T-cell (primary cell): ENCODE data around the gene ANKDD1A. TPM values are rescaled to one million over a fixed set of nuclear protein-coding genes. Genes with fewer than 3 reads are reported as not detected.

Experiments
- ATAC-seq, 4 experiments: fragments of 200-7000 bp in 3 of 4; fragments of 150-1000 bp in 1 of 4; cut with Tn5 transposase; replicated peaks in 1 of 4; 1 replicate in 3 of 4; 2 replicates in 1 of 4; pipeline ENCODE4 v1.10.0; 2021; ENCODE audit warnings: moderate library complexity in 3 of 4, mild to moderate bottlenecking in 2 of 4, moderate number of reproducible peaks in 1 of 4
- CTCF ChIA-PET, 2 donors: fragments of 300-600 bp; sonication (Branson Sonifier 250); formaldehyde crosslinking; loops; one replicate each; lab custom pipeline; 2022; ENCODE audit warnings: antibody characterized with exemption in 2 of 2; lab: Charles Lee
- POLR2A ChIA-PET, 2 donors: fragments of 300-600 bp; sonication (Branson Sonifier 250); formaldehyde crosslinking; loops; one replicate each; lab custom pipeline; 2022; ENCODE audit warnings: antibody characterized with exemption in 2 of 2; lab: Charles Lee
- DNase-seq, 35 experiments: peaks; one replicate each; pipeline versions ENCODE4 v3.0.0 to v3.0.0-alpha.2; 2013 to 2023
- H3K27ac ChIP-seq: one replicate; pipeline ENCODE4 v1.5.1; 2013; ENCODE audit warnings: low read length
- H3K27me3 ChIP-seq, 2 experiments: replicated peaks in 1 of 2; 1 replicate in 1 of 2; 2 replicates in 1 of 2; pipeline versions ENCODE4 v1.6.1 to v1.7.0; 2013; ENCODE audit warnings: low read length in 1 of 2, mixed read lengths in 1 of 2; ENCODE audit not compliant: control insufficient read depth in 2 of 2, insufficient read depth in 2 of 2; ENCODE audit errors: extremely low read depth in 1 of 2
- H3K36me3 ChIP-seq, 2 donors: 1 replicate in 1 of 2; 2 replicates in 1 of 2; pipeline versions ENCODE4 v1.6.1 to v1.7.0; 2013; ENCODE audit warnings: low read length in 1 of 2; ENCODE audit not compliant: control insufficient read depth in 2 of 2, insufficient read depth in 1 of 2; ENCODE audit errors: extremely low read depth in 1 of 2
- H3K4me1 ChIP-seq, 2 experiments: 1 replicate in 1 of 2; 2 replicates in 1 of 2; pipeline versions ENCODE4 v1.6.1 to v1.7.0; 2013; ENCODE audit warnings: low read length in 2 of 2, mixed read lengths in 1 of 2; ENCODE audit not compliant: insufficient read depth in 2 of 2, control insufficient read depth in 1 of 2; ENCODE audit errors: extremely low read depth in 1 of 2
- H3K4me3 ChIP-seq, 2 donors: 1 replicate in 1 of 2; 2 replicates in 1 of 2; pipeline versions ENCODE4 v1.5.1 to v1.7.0; 2013; ENCODE audit warnings: mild to moderate bottlenecking in 2 of 2, low read length in 1 of 2, moderate library complexity in 1 of 2; ENCODE audit not compliant: control insufficient read depth in 1 of 2; ENCODE audit errors: extremely low read depth in 1 of 2
- H3K9me3 ChIP-seq: 2 replicates; pipeline ENCODE4 v1.7.0; 2013
- H3K27ac Mint-ChIP-seq, 2 donors: one replicate each; pipeline ENCODE4 v1.8.0; 2020 to 2021; ENCODE audit warnings: mild to moderate bottlenecking in 2 of 2, mixed read lengths in 2 of 2
- H3K27me3 Mint-ChIP-seq, 2 donors: one replicate each; pipeline ENCODE4 v1.8.0; 2021 to 2022; ENCODE audit warnings: mixed read lengths in 2 of 2
- H3K36me3 Mint-ChIP-seq: one replicate; pipeline ENCODE4 v1.8.0; 2021; ENCODE audit warnings: mixed read lengths
- H3K4me1 Mint-ChIP-seq, 3 donors: one replicate each; pipeline ENCODE4 v1.8.0; 2020 to 2022; ENCODE audit warnings: mixed read lengths in 3 of 3, mild to moderate bottlenecking in 1 of 3
- H3K4me3 Mint-ChIP-seq, 3 donors: one replicate each; pipeline ENCODE4 v1.8.0; 2020 to 2022; ENCODE audit warnings: mild to moderate bottlenecking in 3 of 3, mixed read lengths in 3 of 3, moderate library complexity in 3 of 3
- H3K9me3 Mint-ChIP-seq, 3 donors: one replicate each; pipeline ENCODE4 v1.8.0; 2020 to 2022; ENCODE audit warnings: mixed read lengths in 3 of 3
- WGBS: methylation state at CpG from one replicate; pipeline ENCODE4 v1.1.5; 2013; ENCODE audit warnings: missing lambda C conversion rate; ENCODE audit not compliant: insufficient coverage; 5-methylcytosine and 5-hydroxymethylcytosine counted together
- total RNA-seq, 35 experiments: library from RNA in 6 of 35; stranded (reverse) in 6 of 35; fragments of 120-200 nt in 1 of 35; gene quantifications; one replicate each; pipeline versions ENCODE4 v1.2.1 to v1.2.4 and lab custom pipeline; 2013 to 2026

The ANKDD1A gene
- total RNA-seq, 5 donors from 2014 or later (not counting 1 experiment from before 2014, with no cell fraction given), result 1.7 to 13.4 (median 7.9) TPM

DNA sequence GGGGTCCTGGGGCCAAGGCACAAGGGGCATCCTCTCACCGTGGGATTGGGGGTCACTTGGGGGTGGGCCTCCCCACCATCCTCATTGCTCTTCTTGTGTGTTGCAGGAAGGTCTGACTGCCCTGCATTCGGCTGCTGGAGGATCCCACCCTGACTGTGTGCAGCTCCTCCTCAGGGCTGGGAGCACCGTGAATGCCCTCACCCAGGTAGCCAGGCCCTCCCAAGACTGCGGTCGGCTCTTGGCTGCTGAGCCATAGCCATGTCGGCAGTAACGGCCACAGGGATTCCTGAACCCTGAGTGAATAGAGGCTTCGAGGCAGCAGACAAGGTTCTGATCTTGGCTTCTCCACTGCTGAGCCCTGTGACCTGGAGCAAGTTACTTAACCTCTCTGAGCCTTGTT, 19.7 kb downstream of the ANKDD1A start:
- H3K36me3 ChIP-seq, result peaks cover 0 to 3% of the 10 kb centered on the region in 2 donors
- H3K36me3 Mint-ChIP-seq, result peaks cover 45% of the 10 kb centered on the region
- ChIA-PET POLR2A (interaction anchor here (0.6 kb wide), 2 partner anchors 10 to 187 kb away, joined by 3 read pairs; no protein-coding TSS in a partner anchor), CTCF (no interaction called here)
- WGBS, result 97% methylated on average over 6 of the region's 8 CpGs
- H3K4me1 ChIP-seq, result no peaks in the 10 kb centered on the region
- no peaks in the 10 kb centered on the region for H3K9me3 Mint-ChIP-seq
- H3K27ac Mint-ChIP-seq, result no peak overlapping the region
- no peaks in the 10 kb centered on the region for H3K27me3 Mint-ChIP-seq
- H3K4me3 Mint-ChIP-seq, result no peak overlapping the region
- H3K27me3 ChIP-seq, result peaks cover 0 to 3% of the 10 kb centered on the region in 2 experiments
- ATAC-seq (no peak), DNase-seq (no peak)
- peaks cover 0 to 13% (median 0%) of the 10 kb centered on the region in 3 donors for H3K4me1 Mint-ChIP-seq
- no peak overlapping the region for H3K27ac ChIP-seq
- H3K4me3 ChIP-seq, result no peak overlapping the region
- no peaks in the 10 kb centered on the region for H3K9me3 ChIP-seq

DNA sequence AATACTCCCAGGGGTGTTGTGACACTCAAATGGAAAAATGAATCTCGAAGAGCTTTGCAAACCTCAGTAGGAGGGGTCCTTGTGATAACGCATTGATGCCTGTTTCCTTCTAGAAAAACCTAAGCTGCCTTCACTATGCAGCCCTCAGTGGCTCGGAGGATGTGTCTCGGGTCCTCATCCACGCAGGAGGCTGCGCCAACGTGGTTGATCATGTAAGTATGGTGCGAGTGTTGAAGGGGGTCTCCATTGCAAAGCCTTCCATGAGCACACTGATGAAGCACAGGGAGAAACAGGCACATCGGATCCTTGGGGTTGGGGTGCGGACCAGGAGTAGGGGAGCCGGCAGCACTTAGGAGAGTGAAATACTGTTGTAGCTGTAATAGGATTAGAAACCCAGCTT, 22.3 kb downstream of the ANKDD1A start:
- POLR2A ChIA-PET, result interaction anchor here in 1 of 2 donors (0.7 kb wide), 1 partner anchor 21 kb away, joined by 4 read pairs; no protein-coding TSS in a partner anchor
- H3K9me3 Mint-ChIP-seq, result no peaks in the 10 kb centered on the region
- no peak overlapping the region for H3K4me3 ChIP-seq
- peaks cover 42% of the 10 kb centered on the region for H3K36me3 Mint-ChIP-seq
- H3K27me3 ChIP-seq, result peaks cover 0 to 3% of the 10 kb centered on the region in 2 experiments
- no peak overlapping the region for H3K27ac Mint-ChIP-seq
- no peak overlapping the region for H3K4me3 Mint-ChIP-seq
- no peaks in the 10 kb centered on the region for H3K9me3 ChIP-seq
- H3K4me1 Mint-ChIP-seq, result peaks cover 0 to 13% (median 0%) of the 10 kb centered on the region in 3 donors
- no peaks in the 10 kb centered on the region for H3K27me3 Mint-ChIP-seq
- 83% methylated on average over 4 of the region's 11 CpGs for WGBS
- H3K4me1 ChIP-seq, result no peaks in the 10 kb centered on the region
- no peak for ATAC-seq
- peaks cover 0 to 3% of the 10 kb centered on the region in 2 donors for H3K36me3 ChIP-seq
- no peak for DNase-seq
- CTCF ChIA-PET, result interaction anchor here in 1 of 2 donors (0.6 kb wide), 1 partner anchor 611 kb away, joined by 3 read pairs; no protein-coding TSS in a partner anchor
- no peak overlapping the region for H3K27ac ChIP-seq

DNA sequence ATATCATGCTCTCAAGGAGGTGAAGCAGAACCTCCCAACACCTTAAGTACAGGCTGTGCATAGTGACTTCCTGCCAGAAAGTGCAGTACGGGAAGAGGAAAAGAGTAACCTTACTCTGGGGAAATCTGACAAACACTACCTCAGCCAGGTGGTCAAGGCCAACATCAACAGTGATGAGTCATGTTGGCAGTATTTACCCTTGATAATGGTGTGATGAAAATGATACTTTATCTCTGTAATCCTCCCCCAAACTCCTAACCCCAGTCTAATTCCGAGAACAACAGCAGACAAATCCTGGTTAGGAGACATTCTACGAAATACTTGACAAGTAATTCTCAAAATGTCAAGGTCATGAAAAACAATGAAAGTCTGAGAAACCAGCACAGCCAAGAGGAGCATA, 26.5 kb downstream of the ANKDD1A start:
- DNase-seq (no peak), ATAC-seq (no peak)
- Histone ChIP-seq H3K4me1 (no peaks in the 10 kb centered on the region), H3K9me3 (no peaks in the 10 kb centered on the region), H3K27ac (no peak overlapping the region), H3K4me3 (no peak overlapping the region), H3K27me3 (no peaks in the 10 kb centered on the region), H3K36me3 (peaks cover 0 to under 1% of the 10 kb centered on the region in 2 donors)
- ChIA-PET CTCF (no interaction called here), POLR2A (no interaction called here)
- no peaks in the 10 kb centered on the region for H3K9me3 Mint-ChIP-seq
- H3K27me3 Mint-ChIP-seq, result no peaks in the 10 kb centered on the region
- H3K4me3 Mint-ChIP-seq, result no peak overlapping the region
- H3K27ac Mint-ChIP-seq, result no peak overlapping the region
- WGBS, result 80% methylated on average over 1 of the region's 3 CpGs
- H3K4me1 Mint-ChIP-seq, result no peaks in the 10 kb centered on the region
- peaks cover 30% of the 10 kb centered on the region for H3K36me3 Mint-ChIP-seq

DNA sequence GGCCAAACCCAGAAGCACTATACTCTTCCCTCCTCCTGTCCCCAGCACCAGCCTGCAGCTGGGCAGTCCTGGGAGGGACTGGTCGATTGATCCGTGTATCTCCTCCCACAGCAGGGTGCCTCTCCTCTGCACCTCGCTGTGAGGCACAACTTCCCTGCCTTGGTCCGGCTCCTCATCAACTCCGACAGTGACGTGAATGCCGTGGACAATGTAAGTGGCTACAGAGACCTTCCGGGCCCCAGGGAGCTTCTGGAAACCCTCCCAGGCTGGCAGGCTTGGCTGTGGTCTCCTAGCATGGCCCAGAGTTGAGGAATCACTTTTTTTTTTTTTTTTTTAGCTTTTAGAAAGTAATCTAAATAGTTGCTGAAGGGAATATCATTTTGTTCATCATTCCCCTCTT, 30.7 kb downstream of the ANKDD1A start:
- POLR2A ChIA-PET, result interaction anchor here in 1 of 2 donors (1.1 kb wide), 1 partner anchor 21 kb away, joined by 3 read pairs; no protein-coding TSS in a partner anchor
- Mint-ChIP-seq H3K27me3 (no peaks in the 10 kb centered on the region), H3K4me3 (no peak overlapping the region), H3K36me3 (peaks cover 17% of the 10 kb centered on the region), H3K4me1 (no peaks in the 10 kb centered on the region), H3K27ac (no peak overlapping the region), H3K9me3 (no peaks in the 10 kb centered on the region)
- DNase-seq (no peak), ATAC-seq (no peak)
- CTCF ChIA-PET, result interaction anchor here in 1 of 2 donors (0.6 kb wide), 1 partner anchor 26 kb away, joined by 3 read pairs; no protein-coding TSS in a partner anchor
- H3K27ac ChIP-seq, result no peak overlapping the region
- no peaks in the 10 kb centered on the region for H3K27me3 ChIP-seq
- no peak overlapping the region for H3K4me3 ChIP-seq
- H3K9me3 ChIP-seq, result no peaks in the 10 kb centered on the region
- H3K4me1 ChIP-seq, result no peaks in the 10 kb centered on the region
- H3K36me3 ChIP-seq, result no peaks in the 10 kb centered on the region
- 85% methylated on average over 7 of the region's 8 CpGs for WGBS

DNA sequence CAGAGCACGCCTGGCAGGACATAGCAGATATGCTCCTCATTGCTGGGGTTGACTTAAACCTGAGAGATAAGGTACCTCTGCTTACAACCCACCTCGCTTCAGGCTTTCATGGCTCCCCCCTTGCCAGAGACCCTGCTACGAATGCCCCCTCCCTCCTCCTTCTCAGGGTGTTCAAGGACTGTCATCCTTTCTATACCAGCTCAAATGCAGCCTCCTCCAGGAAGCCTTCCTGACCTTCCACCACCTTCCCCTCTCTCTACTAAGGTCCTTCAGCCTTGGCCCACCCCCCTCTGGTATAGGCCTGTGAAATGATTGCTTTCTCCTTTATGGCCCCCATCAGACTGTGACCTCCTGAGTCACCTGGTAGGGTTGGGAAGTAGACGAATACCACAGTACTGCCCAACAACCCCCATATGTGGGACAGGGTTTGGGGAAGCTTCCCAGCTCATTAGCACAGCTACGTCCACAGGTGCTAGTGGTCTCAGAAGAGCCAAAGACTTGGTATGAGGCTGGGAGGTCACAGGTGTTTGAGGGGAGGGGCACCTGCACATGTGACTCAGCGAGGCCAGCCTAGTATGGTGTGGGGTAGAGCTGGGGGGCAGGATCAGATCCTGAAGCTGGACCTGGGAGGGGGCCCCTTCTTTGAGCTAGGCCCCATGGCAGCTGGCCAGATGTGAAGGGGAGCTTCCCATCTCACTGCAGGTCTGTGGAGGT, 32.0 kb downstream of the ANKDD1A start:
- no peaks in the 10 kb centered on the region for H3K36me3 ChIP-seq
- H3K9me3 ChIP-seq, result no peaks in the 10 kb centered on the region
- no peak overlapping the region for H3K4me3 ChIP-seq
- WGBS, result 82% methylated on average over 2 of the region's 6 CpGs
- H3K27me3 ChIP-seq, result no peaks in the 10 kb centered on the region
- DNase-seq, result no peak
- POLR2A ChIA-PET, result no interaction called here
- no peak overlapping the region for H3K4me3 Mint-ChIP-seq
- no peak for ATAC-seq
- no peaks in the 10 kb centered on the region for H3K4me1 Mint-ChIP-seq
- H3K4me1 ChIP-seq, result no peaks in the 10 kb centered on the region
- H3K27ac Mint-ChIP-seq, result peak overlapping the region in 1 of 2 donors; percentile 61
- CTCF ChIA-PET, result interaction anchor here in 1 of 2 donors (0.6 kb wide), 1 partner anchor 123 kb away, joined by 4 read pairs; no protein-coding TSS in a partner anchor
- no peak overlapping the region for H3K27ac ChIP-seq
- H3K9me3 Mint-ChIP-seq, result no peaks in the 10 kb centered on the region
- no peaks in the 10 kb centered on the region for H3K27me3 Mint-ChIP-seq
- peaks cover 8% of the 10 kb centered on the region for H3K36me3 Mint-ChIP-seq

DNA sequence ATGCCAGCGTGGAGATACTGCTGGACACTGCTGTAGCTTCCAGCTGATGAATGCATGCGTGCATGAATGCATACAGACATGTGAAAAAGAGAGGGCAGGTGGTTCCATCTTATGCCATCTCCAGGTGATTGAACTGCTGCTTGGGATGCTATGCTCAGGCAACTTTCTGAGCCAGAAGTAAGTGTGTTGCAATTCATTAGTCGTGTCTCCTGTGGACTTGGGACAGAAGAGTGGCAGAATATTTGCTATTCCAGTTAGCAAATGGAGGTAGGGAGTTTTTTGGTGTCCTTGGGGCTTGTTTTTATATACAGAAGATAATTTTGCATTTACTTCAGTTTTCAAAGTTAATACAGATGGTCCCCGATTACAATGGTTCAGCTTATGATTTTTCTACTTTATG, 33.3 kb downstream of the ANKDD1A start:
- POLR2A ChIA-PET, result interaction anchor here in 1 of 2 donors (0.5 kb wide), 2 partner anchors 108 to 348 kb away, joined by 3 to 4 read pairs; no protein-coding TSS in a partner anchor
- Mint-ChIP-seq H3K9me3 (no peaks in the 10 kb centered on the region), H3K27me3 (no peaks in the 10 kb centered on the region), H3K36me3 (peaks cover 6% of the 10 kb centered on the region), H3K4me1 (no peaks in the 10 kb centered on the region), H3K27ac (no peak overlapping the region), H3K4me3 (no peak overlapping the region)
- CTCF ChIA-PET, result no interaction called here
- Histone ChIP-seq H3K27me3 (no peaks in the 10 kb centered on the region), H3K4me3 (no peak overlapping the region), H3K27ac (no peak overlapping the region), H3K9me3 (no peaks in the 10 kb centered on the region), H3K36me3 (peaks cover 0 to 3% of the 10 kb centered on the region in 2 donors), H3K4me1 (no peaks in the 10 kb centered on the region)
- WGBS, result 92% methylated on average over 2 of the region's 4 CpGs
- DNase-seq (no peak), ATAC-seq (no peak)
